GOT3 (cell line): ENCODE data around the gene KIAA0930.

Experiments used
- DNase-seq: peaks from one replicate; lab custom pipeline; 2025; ENCODE audit warnings: mixed read lengths; lab: John Stamatoyannopoulos, UW

KIAA0930 gene

DNA sequence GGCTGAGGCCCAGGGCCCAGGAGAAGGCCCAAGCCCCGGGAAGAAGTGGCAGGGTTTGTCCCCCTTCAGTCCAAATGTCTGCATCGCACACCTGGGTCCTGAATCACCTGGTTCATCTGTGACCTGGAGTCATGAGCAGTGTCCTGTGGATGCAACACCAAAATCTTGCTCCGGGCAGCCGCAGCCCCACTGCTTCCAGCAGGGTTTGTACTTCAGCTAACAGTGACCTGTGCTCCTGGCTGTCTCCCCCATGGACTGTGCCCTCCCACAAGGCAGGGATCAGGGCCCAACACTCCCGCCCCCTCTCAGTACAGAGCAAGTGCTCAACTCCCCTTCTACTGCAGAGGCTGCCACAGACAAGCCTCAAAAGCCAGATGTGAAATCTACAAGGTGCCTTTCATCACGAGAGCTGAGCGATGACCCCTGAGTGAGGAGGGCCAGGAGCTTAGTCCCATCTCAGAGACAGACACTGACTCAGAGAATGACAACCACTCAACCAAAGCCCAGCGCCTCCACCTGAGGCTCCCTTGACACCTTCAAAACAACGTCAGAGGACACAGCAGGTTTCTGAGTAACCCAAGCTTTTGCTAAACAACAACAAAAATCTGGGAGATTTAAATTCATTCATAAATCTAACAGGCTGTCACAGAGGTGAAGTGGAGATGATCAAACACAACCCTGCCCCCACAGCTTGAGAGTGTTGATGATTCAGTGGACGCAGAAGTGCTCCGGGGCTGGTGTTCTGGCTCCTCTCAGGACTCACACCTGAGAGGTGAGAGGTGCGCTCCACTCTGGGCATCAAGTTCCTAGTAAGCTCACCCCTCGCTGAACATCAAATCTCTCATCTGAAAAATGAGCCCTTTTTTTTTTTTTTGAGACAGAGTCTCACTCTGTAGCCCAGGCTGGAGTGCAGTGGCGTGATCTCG, 3.4 kb downstream of the KIAA0930 start:
- no peak for DNase-seq

DNA sequence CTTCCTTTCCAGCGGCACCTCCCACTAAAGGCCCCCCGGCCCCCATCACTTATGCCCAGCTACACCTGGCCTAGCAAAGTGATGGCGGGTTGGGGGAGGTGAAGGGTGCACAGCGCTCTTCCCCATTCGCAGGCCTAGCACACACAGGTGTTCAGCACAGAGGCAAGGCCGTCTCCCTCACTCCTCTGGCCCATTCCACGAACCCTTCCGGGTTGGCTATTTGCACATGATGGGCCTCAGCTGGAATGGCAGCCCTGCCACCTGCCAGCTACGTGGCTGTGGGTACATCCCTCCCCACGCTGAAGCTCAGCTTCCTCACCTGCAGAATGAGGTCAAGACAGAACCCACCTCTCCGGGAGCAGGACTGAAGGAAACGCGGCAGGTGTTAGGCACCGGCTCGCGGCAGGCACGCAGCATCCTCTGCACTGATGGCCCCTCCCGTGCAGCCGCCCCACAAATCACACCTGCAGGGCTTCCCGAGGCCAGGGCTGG, 4.8 kb downstream of the KIAA0930 start:
- DNase-seq = no peak

DNA sequence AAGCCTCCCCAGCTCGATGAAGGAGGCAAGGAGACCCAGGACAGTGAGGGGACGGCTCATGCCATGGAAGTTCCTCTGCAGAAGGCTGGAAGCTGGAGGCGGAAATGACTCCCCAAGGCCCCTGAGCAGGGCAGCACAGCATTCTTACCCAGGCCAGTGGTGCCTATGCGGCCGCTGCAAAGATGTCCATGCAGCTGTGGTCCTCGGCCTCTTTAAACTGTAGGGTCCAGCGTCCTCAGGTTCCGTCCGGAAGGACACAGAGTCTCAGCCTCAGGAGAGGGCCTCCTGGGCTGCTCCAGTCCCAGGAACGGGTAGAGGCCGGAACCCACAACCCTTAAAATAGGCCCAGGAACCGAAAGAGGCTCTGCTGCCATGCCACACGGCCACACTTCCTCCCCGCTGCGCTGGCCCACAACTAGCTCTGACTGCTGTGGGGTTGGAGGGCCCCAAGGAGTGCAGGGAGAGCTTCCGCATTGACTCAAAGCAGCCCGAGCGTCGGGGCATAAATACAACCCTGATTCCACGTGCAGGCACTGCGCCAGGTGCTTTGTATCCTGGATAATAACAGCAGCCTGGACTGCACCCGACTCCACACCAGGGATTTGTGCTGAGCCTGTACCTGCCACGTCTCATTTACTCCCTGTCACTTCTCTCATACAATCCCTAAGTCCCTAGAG, 5.5 kb downstream of the KIAA0930 start:
- DNase-seq = no peak

DNA sequence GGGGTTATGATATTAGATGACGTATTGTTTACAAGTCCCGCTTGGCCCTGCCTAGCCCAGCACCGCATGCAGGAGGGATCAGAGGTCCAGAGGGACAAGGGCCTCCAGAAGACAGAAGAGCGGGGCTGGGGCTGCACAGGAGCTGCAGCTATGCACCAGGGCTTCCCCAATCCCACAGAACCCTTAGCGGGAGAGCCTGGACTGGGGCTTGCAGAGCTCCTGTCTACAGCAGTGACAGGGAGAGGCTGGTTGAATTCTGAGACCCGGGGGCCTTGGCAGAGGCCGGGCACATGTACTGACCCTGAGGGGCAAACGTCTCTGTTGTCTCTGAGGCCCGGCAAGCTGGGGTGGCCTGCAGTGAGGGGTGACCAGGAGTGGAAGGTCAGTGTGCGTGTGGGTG, 6.9 kb downstream of the KIAA0930 start:
- no peak for DNase-seq

DNA sequence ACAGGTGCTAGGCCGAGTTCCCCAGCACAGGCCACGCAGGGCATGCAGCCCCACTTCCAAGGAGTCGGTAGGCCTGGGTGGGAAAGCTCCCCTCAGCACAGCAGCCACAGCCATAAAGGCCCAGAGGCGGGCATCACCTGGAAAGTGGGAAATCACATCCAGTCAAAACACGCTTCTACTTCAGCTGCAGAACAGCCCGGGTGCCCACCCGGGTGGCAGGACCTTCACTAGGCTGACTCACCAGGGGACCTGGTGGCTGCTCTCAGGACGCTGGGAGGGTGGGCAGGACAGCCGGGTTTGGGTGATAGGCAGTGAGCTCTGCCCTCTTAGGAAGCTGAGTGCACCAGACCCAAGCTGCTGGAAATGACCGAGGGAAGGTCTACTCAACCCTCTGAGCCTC, 7.3 kb downstream of the KIAA0930 start:
- no peak for DNase-seq

DNA sequence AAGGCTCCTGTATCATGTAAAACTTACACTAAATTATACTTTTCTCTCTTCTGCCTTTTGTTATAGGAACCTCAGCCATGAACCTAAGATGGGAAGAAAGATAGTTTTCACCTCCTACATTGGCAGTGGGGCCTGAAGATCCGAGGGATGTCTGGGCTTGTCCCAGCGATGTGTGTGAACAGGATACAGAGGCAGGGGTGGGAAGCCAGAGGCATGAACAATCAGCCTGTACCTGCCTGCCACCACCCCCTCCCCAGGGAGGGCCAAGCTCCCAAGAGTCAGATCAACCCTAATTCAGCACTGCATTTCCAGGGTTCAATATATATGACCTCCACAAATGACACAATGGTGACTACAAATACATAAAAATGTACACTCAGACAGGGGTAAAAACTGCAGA, 9.4 kb downstream of the KIAA0930 start:
- no peak for DNase-seq

DNA sequence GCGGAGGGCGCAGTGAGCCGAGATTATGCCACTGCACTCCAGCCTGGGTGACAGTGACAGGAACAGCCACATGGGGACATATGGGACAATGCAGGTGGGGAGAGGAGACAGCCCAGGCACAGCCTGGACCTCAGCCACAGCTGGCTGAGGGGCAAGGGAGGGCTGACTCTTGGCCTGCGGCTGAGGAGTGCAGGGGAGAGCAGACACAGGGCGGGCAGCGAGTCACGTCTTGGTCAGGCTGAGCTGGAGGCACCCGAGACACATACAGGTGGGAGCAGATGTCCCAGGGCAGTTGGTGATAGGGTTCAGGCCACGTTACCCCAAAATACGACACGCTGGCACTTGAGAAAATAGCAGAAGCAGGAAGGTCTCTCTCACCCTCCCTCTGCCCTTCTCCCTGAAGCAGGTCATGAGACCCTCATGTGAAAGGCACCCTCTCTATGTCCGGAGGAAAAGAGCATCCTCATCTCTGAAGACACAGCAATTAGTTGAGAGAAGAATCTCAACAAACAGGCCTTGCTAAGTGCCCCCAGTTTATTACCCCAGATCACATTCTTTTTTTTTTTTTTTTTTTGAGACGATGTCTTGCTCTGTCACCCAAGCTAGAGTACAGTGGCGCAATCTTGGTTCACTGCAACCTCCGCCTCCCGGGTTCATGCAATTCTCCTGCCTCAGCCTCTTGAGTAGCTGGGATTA, 10.5 kb downstream of the KIAA0930 start:
- DNase-seq = no peak

DNA sequence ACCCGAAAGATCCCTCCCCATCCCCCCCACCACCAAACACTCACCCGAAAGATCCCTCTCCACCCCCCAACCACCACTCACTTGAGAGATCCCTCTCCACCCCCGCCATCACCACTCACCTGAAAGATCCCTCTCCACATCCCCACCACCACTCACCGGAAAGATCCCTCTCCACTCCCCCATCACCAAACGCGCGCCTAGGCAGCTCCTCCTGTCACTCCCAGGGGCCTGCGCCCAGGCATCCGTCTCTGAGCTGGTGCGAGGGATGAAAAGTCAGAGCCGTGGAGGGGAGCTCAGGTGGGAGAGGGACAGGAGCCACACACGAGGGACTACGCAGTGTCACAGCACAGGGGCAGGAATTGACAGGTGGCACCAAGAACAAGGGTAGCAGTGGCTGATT, 11.5 kb downstream of the KIAA0930 start:
- DNase-seq = no peak

DNA sequence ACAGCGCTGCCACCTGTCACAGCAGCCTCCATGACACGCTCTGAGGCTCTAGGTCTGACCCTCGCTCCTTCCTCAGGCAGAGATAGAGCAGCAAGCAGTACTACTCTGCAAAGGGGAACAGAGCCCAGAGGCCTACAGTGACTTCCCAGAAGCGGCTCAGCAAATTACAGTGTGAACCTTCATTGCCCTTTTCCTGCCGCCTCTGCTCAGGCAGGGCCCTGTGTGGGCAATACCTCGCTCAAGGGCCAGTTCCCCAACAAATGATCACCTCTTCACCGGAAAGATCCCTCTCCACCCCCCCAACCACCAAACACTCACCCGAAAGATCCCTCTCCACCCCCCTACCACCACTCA, 12.3 kb downstream of the KIAA0930 start:
- no peak for DNase-seq

DNA sequence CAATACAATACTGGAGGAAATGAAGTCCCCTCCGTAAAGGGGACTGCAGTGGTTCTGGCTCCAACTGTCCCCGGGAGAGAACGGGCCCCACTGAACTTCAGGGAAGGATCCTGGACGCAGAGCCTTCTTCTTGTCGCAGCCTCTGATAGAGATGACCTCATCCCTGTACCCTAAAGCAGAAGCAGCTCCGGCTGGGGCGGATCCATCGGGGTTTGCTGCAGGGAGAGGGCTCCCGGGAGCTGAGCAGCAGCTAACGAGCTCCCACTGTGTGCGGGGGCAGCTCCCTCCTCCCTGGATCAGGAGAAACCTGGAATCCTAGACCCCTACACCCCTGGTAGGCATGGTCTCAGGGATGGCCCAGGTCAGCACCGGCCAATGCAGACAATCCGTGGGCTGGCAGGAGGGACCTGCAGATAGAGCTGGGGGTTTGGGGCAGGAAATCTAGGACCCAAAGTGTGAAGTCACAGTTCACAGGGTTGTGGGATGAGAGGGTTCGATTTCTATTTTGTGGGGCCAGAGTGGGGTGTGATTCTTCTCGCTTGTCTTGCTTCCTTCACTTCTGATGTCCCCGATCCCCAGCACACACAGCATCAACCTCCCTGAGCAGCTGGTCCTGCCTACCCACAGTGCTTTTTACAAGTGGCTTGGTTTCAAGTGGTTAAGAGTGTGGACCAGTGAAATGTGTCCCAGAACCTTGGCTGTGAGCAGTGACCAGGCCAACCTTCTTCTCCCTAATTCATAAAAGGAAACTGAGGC, 12.9 kb downstream of the KIAA0930 start:
- no peak for DNase-seq

DNA sequence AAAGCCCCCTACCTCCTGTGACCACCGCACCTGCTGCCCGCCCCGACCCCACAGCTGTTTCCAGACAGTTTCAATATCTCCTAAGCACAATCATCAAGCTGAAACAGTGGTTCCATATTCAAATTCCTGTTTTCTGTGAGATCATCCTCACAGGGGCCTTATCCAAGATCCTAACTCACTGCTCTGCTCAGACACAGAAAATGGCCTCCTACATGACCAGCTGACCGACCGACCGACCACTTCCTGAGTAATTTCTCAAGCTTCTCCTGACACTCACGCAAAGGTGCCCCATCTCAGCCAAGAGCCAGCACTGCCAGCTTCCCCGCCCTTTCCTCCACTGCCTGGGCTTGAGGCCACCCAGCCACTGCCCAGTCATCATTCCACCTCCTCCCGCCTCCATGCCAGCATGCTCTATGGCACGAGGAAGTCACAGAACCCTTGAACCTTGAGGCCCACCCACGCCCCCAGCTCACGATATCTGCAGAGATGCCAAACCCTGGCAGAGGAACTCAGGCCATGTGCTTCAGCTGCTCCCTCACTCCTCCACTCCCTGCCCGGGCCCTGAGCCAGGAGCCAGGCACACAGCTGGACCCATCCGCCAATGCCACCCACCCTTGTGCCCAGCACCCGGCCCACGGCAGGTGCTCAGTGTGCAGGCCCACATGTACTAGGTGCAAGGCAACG, 14.0 kb downstream of the KIAA0930 start:
- no peak for DNase-seq

DNA sequence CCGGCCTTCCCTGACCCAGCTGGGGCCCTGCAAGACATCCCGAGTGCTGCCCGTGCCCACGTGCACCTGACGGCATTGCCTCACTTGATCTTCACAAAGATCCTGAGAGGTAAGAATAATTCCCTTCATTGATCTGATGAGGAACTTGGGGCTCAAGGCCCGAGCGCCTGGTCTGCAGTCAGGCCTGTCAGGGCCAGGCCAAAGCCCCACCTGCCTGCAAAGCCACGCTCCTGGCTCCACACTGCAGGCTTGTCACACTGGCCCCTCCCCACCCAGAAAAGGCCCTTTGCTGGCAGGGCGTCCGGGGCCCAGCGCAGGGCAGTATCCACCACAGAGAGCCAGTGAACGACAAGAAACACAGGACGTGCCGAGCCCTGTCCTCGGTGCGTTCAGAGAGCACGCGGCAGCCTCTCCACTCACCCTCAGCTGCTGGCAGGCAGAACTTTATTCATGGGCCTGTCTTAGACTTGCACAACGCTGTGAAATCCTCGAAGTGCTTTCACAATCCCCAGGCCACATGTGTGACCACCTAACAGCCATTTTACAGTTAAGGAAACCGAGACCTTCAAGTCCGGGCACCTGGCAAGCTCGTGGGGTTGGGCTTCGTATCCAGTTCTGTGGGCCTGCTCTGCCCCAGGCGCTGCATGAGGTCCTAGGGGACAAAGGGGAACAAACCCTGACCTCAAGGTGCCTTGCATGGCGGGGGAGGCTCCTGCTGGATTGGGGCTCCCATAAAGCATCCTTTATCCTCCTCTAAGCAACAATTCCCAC, 14.8 kb downstream of the KIAA0930 start:
- no peak for DNase-seq

DNA sequence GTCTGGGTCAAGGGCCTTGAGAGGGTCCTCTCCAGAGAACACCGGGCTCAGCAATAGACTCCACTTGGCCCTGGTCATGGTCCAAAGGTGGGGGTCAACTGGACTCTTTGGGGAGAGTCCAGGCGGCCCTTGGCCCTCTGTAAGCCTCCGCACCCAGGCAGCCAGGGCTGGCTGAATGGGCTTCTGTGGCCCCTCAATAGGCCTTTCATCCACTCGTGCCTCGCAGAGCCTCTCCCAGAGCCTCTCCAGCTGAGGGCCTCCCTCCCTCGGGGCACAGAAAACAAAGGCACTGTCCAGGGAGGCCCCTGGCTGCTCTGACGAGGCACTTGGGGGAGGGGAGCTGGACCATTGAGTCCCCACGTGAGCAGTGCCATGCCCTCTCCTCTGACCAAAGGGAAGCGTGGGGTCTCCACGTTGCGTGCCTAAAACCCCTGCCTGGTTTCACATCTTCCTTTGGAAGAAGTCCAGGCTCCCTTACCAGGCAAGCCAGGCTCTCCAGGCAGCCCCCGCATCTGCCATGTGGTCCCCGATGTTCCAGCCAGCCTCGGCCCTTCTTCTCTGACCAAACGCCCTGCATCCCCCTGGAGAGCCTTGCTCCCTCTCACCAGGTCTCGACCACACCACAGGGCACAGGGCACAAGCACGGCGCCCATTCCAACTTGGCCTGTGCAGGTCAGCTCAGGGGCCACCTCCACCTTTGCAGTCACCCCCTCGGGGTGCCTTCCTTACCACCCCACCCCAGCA, 15.5 kb downstream of the KIAA0930 start:
- no peak for DNase-seq

DNA sequence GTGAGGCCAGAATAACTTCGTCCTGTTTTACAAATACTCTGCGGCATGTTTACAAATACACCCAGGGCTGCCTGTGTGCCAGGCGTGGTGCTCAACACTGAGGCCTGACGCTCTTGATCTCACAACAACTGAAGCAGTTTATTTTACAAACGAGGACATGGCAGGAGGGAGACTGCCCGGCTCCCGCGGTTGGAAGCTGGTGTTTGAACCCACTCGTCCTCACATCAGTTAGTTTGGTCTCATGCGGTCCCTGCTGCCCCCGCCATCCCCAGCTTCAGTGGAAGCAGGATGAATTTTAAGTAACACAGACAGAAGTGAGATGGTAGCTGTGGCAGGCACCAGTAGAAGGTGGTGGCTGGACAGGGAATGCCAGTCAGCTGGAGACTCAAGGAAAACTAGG, 16.4 kb downstream of the KIAA0930 start:
- no peak for DNase-seq

DNA sequence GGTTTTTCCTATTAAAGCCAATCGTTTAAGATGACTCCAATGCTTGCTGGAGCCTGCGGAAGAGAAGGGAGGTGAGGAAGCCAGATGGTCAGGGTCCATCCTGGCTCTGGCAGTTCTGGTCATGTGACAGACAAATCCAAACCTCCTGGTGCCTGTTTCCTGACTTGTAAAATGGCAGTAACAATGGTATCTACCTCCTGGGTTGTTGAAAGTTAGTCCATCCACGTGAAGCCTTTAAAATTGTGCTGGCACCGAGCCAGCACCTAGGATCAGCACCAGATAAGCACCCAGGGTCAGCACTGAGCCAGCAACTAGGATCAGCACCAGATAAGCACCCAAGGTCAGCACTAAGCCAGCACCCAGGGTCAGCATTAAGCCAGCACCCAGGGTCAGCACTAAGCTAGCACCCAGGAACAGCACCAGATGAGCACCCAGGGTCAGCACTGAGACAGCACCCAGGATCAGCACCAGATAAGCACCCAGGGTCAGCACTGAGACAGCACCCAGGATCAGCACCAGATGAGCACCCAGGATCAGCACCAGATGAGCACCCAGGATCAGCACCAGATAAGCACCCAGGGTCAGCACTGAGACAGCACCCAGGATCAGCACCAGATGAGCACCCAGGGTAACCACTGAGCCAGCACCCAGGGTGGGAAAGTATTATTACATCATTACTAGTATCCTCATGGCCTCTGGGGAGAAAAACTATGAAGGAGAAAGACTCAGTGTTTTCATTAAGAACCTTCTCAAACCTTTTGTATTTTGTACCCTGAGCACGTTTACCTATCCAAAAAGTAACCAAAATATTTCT, 17.2 kb downstream of the KIAA0930 start:
- no peak for DNase-seq

DNA sequence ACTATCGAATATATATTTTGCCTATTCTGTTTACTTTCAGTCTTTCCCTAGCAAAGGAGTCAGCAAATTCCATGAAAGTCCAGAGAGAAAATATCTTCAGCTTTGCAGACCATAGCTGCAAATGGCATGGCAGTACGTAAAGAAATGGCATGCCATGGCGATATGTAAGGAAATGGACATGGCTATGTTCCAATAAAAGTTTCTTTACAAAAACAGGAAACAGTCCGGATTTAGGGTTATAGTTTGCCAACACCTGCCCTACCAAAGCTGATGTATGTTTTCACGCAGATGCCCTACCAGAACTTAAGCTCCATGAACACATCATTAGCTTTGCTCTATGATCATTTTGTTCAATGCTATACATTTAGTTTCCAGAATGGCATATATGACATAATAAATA, 19.5 kb downstream of the KIAA0930 start:
- DNase-seq = no peak

DNA sequence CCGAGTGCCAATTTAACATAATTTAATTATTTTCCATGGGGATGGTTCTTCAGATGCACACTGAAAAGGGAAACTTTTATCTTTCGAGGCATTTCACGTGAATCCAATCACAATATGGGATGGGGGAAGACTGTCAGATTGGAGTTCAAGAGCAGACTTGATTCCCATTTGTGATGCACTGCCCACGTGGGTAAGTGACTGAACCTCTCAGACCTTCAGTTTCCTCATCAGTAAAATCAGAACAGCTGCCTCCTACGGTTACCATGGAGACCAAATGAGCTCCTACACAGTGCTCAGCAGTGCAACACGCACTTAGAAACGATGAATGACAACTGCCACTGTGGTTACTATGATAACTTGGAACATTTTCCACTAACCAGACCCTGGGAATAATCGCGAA, 21.7 kb downstream of the KIAA0930 start:
- no peak for DNase-seq

DNA sequence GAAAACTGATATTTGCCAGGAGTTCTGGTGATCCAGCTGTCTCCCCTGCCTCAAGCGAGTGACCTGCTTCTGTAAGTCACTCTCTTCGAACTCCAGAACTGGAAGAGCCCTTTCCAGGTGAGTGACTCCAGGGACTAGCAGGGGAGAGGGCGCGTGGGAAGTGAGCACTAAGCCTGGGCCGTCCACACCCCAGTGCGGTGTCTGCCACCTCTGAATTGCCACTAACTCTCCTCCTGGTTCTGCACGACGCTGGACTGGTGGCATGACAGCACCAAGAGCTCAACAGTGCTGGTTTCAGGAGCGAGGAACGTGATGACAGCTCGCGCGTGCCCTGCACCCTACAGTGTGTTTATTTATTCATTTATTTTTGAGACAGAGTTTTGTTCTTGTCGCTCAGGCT, 22.9 kb downstream of the KIAA0930 start:
- no peak for DNase-seq

DNA sequence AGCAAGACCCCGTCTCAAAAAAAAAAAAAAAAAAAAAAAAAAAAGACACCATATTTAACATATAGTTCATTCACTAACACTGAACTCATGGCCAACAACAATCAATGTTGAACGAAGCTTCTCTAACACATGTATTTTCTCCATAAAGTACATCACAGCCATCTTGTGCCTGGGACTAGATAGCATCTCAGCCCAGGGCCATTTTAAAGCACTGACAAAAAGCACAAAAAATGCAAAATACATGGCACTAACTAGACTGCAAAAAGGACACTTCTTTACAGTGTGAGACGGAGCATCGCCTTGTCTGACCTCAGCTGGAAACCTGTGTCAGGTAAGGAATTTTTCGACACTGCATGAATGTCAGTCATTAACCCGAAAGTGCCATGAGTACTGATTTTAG, 23.3 kb downstream of the KIAA0930 start:
- no peak for DNase-seq
